Measurements from ENCODE around the gene TTLL9.

The TTLL9 gene

GRCh38 chr20:31872406-31872805, 2.0 kb downstream of the TTLL9 start:
- H3K27ac ChIP-seq, result no peak overlapping the region
- no peak overlapping the region for H3K4me3 ChIP-seq

GRCh38 chr20:31875671-31876070, 5.2 kb downstream of the TTLL9 start:
- Histone ChIP-seq H3K4me3 (no peak overlapping the region), H3K27ac (no peak overlapping the region)

- Histone ChIP-seq H3K4me3 (no peak overlapping the region), H3K27ac (no peak overlapping the region)
Measured at GRCh38 chr20:31877684-31878083, 7.2 kb downstream of the TTLL9 start.

GRCh38 chr20:31879143-31879987, 8.9 kb downstream of the TTLL9 start:
- H3K27ac ChIP-seq, result peak overlapping the region in 16 of 21 experiments; percentile 4 to 69 (median 52)
- peak overlapping the region; percentile 39 to 59 (median 45) for H3K4me3 ChIP-seq

GRCh38 chr20:31881945-31882344, 11.5 kb downstream of the TTLL9 start:
- Histone ChIP-seq H3K4me3 (no peak overlapping the region), H3K27ac (no peak overlapping the region)

- no peak overlapping the region for H3K27ac ChIP-seq
- H3K4me3 ChIP-seq, result no peak overlapping the region
Measured at GRCh38 chr20:31883829-31884228, 13.4 kb downstream of the TTLL9 start.

- H3K27ac ChIP-seq, result no peak overlapping the region
- no peak overlapping the region for H3K4me3 ChIP-seq
Measured at GRCh38 chr20:31890646-31891045, 20.2 kb downstream of the TTLL9 start.

GRCh38 chr20:31894980-31895675, 24.7 kb downstream of the TTLL9 start:
- H3K27ac ChIP-seq, result peak overlapping the region in 18 of 21 experiments; percentile 19 to 78 (median 66)
- H3K4me3 ChIP-seq, result no peak overlapping the region

- Histone ChIP-seq H3K4me3 (no peak overlapping the region), H3K27ac (peak overlapping the region in 12 of 21 experiments; percentile 37 to 74 (median 69))
Measured at GRCh38 chr20:31896049-31896448, 25.6 kb downstream of the TTLL9 start.

GRCh38 chr20:31897541-31897940, 27.1 kb downstream of the TTLL9 start:
- Histone ChIP-seq H3K4me3 (no peak overlapping the region), H3K27ac (no peak overlapping the region)

- H3K4me3 ChIP-seq, result no peak overlapping the region
- no peak overlapping the region for H3K27ac ChIP-seq
Measured at GRCh38 chr20:31901615-31902014, 31.2 kb downstream of the TTLL9 start.

- Histone ChIP-seq H3K4me3 (no peak overlapping the region), H3K27ac (no peak overlapping the region)
Measured at GRCh38 chr20:31903627-31904386, 33.4 kb downstream of the TTLL9 start.

GRCh38 chr20:31906001-31906400, 35.6 kb downstream of the TTLL9 start:
- Histone ChIP-seq H3K27ac (no peak overlapping the region), H3K4me3 (no peak overlapping the region)

- no peak overlapping the region for H3K27ac ChIP-seq
- H3K4me3 ChIP-seq, result no peak overlapping the region
Measured at GRCh38 chr20:31907046-31907445, 36.6 kb downstream of the TTLL9 start.

GRCh38 chr20:31908016-31908415, 37.6 kb downstream of the TTLL9 start:
- H3K4me3 ChIP-seq, result no peak overlapping the region
- H3K27ac ChIP-seq, result no peak overlapping the region

- Histone ChIP-seq H3K4me3 (no peak overlapping the region), H3K27ac (no peak overlapping the region)
Measured at GRCh38 chr20:31908424-31908823, 38.0 kb downstream of the TTLL9 start.

- Histone ChIP-seq H3K4me3 (no peak overlapping the region), H3K27ac (no peak overlapping the region)
Measured at GRCh38 chr20:31909253-31910070, 39.0 kb downstream of the TTLL9 start.

GRCh38 chr20:31910071-31910803, 39.8 kb downstream of the TTLL9 start:
- no peak overlapping the region for H3K4me3 ChIP-seq
- H3K27ac ChIP-seq, result no peak overlapping the region
